Tibial nerve (tissue), 4 donors: Measurements from ENCODE around the gene MAGI1.

ENCODE experiments used
- CTCF ChIP-seq, 5 experiments: fragments of 200-600 bp in 3 of 5; fragments of 450-650 bp in 2 of 5; sonication (generic) in 3 of 5; IDR thresholded peaks; one replicate each; pipeline ENCODE4 v1.5.1; 2016 to 2019; ENCODE audit warnings: antibody characterized with exemption in 5 of 5, mild to moderate bottlenecking in 3 of 5, moderate library complexity in 2 of 5
- EP300 ChIP-seq, 2 donors: sonication (generic); formaldehyde crosslinking; IDR thresholded peaks; one replicate each; pipeline ENCODE4 v1.6.1; 2017; ENCODE audit warnings: antibody characterized with exemption in 2 of 2, mild to moderate bottlenecking in 1 of 2
- POLR2A ChIP-seq, 2 donors: fragments of 450-650 bp; IDR thresholded peaks; one replicate each; pipeline ENCODE4 v1.6.1; 2017; ENCODE audit warnings: antibody characterized with exemption in 2 of 2, mild to moderate bottlenecking in 2 of 2, moderate library complexity in 2 of 2

GRCh38 chr3:66077973-66078372 is 39.3 kb upstream of the MAGI1 start:
- TF ChIP-seq EP300 (IDR thresholded peaks at IDR 0.05) (no peak), CTCF (IDR thresholded peaks at IDR 0.05) (no peak), POLR2A (IDR thresholded peaks at IDR 0.05) (no peak)
